Right atrium auricular region (tissue), 2 donors: Measurements from ENCODE around the gene CUBN. TPM values are rescaled to one million over a fixed set of nuclear protein-coding genes. Genes with fewer than 3 reads are reported as not detected.

Experiments used
- DNase-seq: peaks from one replicate; pipeline ENCODE4 v3.0.0-alpha.2; 2019; ENCODE audit warnings: low spot score
- H3K27ac ChIP-seq, 2 donors: fragments of 200-600 bp; sonication (generic); 1 replicate in 1 of 2; 2 replicates in 1 of 2; pipeline ENCODE4 v1.5.1; 2016 to 2019
- H3K27me3 ChIP-seq, 2 donors: fragments of 200-600 bp; sonication (generic); one replicate each; pipeline versions ENCODE4 v1.5.1 to v1.6.0; 2017 to 2019
- H3K36me3 ChIP-seq: fragments of 200-600 bp; sonication (generic); one replicate; pipeline ENCODE4 v1.5.1; 2016
- H3K4me1 ChIP-seq, 2 donors: fragments of 200-600 bp; sonication (generic); one replicate each; pipeline versions ENCODE4 v1.5.1 to v1.6.0; 2017 to 2019
- H3K4me3 ChIP-seq, 2 donors: fragments of 200-600 bp; sonication (generic); 1 replicate in 1 of 2; 2 replicates in 1 of 2; pipeline ENCODE4 v1.5.1; 2017 to 2019; ENCODE audit warnings: mild to moderate bottlenecking in 1 of 2, moderate library complexity in 1 of 2
- H3K9me3 ChIP-seq, 2 donors: fragments of 200-600 bp; sonication (generic); one replicate each; pipeline ENCODE4 v1.5.1; 2019
- total RNA-seq, 2 donors: library from RNA; depleted of rRNA; stranded (reverse); fragments of >200 nt; gene quantifications; one replicate each; pipeline ENCODE4 v1.1.0, GENCODE V29; 2016
- TF ChIP-seq, protein P1 (sequence below), 2 donors: fragments of 200-600 bp; sonication (generic); IDR thresholded peaks; one replicate each; pipeline ENCODE4 v1.5.1; 2019; ENCODE audit warnings: antibody characterized with exemption in 2 of 2

Gene CUBN
- total RNA-seq, 2 donors from 2014 or later: 0.15 to 0.94 TPM

DNA sequence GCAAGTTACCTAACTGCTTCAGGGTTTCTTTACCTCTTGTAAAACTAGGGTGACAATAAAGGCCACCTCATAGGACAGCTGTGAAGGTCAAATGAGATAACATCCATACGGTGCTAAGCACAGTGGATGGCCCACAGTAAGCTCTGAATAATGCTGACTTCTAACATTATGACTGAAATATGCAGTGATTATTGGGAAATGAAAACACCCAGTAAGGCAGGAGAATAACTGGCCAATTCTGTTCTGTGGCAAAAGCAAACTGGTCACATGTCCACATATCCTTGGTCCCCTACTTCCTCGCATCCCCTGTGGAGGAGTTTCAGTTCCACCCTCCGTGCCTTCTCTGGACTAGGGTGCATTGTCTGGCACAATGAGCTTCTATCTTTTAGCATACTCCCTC lies 1.4 kb downstream of the CUBN start:
- no peaks in the 10 kb centered on the region for H3K4me1 ChIP-seq
- no peak overlapping the region for H3K27ac ChIP-seq
- H3K4me3 ChIP-seq: no peak overlapping the region

DNA sequence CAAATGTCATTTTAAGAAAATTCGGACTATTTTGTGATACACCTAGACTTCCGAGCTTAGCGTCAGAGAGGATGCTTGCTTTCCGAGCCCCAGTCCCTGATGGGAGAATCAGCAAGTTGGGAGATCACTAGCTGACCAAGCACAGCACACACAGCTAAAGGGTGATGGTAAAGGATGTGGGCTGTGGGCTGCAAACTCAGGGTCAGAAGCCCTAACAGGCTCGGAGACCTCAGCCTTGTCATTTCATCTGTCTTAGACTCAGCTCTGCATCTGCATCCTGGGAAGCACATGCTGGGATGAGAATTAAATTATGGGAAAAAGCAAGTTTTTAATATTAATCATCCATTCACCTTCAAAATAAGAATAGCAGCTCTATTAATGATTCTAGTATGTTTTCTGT lies 3.3 kb downstream of the CUBN start:
- Histone ChIP-seq H3K27ac (no peak overlapping the region), H3K36me3 (no peaks in the 10 kb centered on the region), H3K27me3 (no peaks in the 10 kb centered on the region), H3K4me3 (no peak overlapping the region), H3K4me1 (no peaks in the 10 kb centered on the region), H3K9me3 (no peaks in the 10 kb centered on the region)
- TF ChIP-seq, protein P1, sequence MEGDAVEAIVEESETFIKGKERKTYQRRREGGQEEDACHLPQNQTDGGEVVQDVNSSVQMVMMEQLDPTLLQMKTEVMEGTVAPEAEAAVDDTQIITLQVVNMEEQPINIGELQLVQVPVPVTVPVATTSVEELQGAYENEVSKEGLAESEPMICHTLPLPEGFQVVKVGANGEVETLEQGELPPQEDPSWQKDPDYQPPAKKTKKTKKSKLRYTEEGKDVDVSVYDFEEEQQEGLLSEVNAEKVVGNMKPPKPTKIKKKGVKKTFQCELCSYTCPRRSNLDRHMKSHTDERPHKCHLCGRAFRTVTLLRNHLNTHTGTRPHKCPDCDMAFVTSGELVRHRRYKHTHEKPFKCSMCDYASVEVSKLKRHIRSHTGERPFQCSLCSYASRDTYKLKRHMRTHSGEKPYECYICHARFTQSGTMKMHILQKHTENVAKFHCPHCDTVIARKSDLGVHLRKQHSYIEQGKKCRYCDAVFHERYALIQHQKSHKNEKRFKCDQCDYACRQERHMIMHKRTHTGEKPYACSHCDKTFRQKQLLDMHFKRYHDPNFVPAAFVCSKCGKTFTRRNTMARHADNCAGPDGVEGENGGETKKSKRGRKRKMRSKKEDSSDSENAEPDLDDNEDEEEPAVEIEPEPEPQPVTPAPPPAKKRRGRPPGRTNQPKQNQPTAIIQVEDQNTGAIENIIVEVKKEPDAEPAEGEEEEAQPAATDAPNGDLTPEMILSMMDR (IDR thresholded peaks at IDR 0.05): no peak
- no peak for DNase-seq

More for the DNA sequence above, 1.4 kb downstream of the CUBN start:
- Histone ChIP-seq H3K9me3 (no peaks in the 10 kb centered on the region), H3K27me3 (no peaks in the 10 kb centered on the region), H3K36me3 (no peaks in the 10 kb centered on the region)
- TF ChIP-seq, protein P1 (IDR thresholded peaks at IDR 0.05): no peak
- no peak for DNase-seq

DNA sequence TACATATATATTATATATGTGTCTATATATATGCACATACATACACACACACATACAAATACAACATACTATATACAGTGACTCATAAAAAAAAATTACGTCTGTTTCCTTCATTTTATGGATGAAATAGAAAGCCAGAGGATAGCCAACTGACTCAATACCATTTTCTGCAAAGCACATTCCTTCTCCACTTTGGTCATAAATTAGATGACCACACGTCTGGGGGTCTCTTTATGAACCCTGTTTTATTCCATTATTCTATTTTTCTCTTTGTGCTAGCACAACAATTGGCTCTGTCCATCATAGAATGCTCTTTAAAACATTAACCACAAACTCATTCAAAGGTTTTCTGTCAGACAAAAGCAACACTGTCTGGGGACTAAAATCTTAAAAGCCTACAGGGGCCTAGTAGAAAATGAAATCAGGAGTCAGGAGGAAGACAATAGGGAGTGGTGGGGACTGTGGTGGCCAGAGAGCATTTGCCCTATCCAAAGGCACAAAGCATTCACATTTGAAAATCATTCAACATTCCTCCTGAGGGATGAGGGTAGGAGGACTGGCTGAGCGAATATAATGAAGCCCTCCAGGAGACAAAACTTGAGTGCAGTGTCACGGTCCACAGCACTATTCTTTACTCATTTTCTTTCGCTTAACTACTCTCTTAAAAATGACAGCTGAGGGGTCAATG lies 4.3 kb downstream of the CUBN start:
- TF ChIP-seq, protein P1 (IDR thresholded peaks at IDR 0.05): no peak
- H3K27ac ChIP-seq: no peak overlapping the region
- DNase-seq: no peak

DNA sequence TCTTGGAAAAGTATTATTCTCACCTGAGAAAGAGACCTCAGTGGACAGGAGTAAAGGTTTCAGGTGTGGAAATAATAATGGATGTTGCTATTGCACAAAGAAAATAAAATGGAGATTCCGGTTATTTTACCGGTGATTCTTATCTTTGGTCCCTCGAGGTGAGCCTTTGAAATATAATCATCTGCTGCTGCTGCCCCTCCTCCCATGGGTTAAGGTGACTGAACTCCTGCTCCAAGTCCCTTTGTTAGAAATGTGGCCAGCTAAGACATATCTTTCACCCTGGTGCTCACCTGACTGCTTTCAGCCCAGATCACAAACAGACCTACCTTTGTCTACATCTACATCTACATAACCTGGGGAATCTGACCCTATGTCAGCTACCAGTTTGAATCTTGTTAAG lies 5.7 kb downstream of the CUBN start:
- Histone ChIP-seq H3K4me3 (no peak overlapping the region), H3K4me1 (no peaks in the 10 kb centered on the region), H3K9me3 (no peaks in the 10 kb centered on the region), H3K36me3 (no peaks in the 10 kb centered on the region), H3K27ac (no peak overlapping the region), H3K27me3 (no peaks in the 10 kb centered on the region)
- DNase-seq: no peak
- TF ChIP-seq, protein P1 (IDR thresholded peaks at IDR 0.05): no peak

More for the DNA sequence above, 4.3 kb downstream of the CUBN start:
- no peaks in the 10 kb centered on the region for H3K9me3 ChIP-seq
- H3K4me1 ChIP-seq: no peaks in the 10 kb centered on the region
- H3K27me3 ChIP-seq: no peaks in the 10 kb centered on the region
- no peak overlapping the region for H3K4me3 ChIP-seq
- no peaks in the 10 kb centered on the region for H3K36me3 ChIP-seq

DNA sequence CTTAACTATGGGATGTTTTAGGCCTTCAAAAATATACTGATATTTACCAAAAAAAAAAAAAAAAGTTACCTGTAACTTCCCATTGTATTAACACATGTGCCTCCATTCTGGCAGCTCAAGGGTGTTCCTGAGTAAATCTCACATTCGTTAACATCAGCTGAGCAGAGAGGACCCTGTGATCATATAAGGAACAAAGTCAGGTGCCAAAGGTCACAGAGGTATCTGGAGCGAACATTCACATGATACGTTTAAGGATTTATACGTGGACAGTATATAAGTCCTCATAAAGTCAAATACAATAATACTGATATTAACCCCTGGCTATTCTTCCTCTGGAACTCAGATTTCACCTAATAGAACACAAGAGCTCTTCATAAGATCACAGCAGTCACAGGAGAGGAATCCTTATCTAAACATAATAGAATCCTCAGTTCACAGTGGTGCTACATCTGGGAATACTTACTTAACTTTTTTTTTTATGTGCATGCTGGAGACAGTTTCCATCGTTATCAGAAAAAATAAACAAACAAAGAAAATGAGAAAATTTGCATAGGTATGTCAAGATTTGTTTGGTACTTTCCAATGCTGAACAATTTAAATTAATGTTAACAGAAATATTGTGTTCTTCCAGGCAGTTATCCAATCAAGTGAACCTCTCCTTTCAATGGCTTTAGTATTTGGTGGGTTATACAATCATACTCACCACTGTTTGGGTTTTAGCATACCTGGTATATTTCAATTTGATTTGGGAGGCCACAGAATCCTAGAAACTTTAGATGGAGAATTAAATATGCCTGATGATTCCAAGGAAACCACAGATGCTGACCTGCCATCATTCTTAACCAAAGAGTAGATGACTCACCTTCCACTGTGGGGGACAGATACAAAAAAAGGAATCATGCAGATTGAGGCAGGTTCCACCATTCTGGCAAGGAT lies 6.6 kb downstream of the CUBN start:
- no peaks in the 10 kb centered on the region for H3K9me3 ChIP-seq
- H3K4me1 ChIP-seq: no peaks in the 10 kb centered on the region
- TF ChIP-seq, protein P1 (IDR thresholded peaks at IDR 0.05): no peak
- H3K27me3 ChIP-seq: no peaks in the 10 kb centered on the region
- H3K36me3 ChIP-seq: no peaks in the 10 kb centered on the region
- DNase-seq: no peak
- no peak overlapping the region for H3K27ac ChIP-seq
- no peak overlapping the region for H3K4me3 ChIP-seq
